Activated T-cell treated with anti-CD3 and anti-CD28 coated beads for 48 hours (primary cell): Measurements from ENCODE around the gene COG5.

Experiments
- DNase-seq: peaks from one replicate; pipeline ENCODE4 v3.0.0-alpha.2; 2020; ENCODE audit warnings: low read depth

COG5 gene

GRCh38 chr7:107154826-107155225 lies 408.9 kb downstream of the COG5 start:
- no peak for DNase-seq

DNA sequence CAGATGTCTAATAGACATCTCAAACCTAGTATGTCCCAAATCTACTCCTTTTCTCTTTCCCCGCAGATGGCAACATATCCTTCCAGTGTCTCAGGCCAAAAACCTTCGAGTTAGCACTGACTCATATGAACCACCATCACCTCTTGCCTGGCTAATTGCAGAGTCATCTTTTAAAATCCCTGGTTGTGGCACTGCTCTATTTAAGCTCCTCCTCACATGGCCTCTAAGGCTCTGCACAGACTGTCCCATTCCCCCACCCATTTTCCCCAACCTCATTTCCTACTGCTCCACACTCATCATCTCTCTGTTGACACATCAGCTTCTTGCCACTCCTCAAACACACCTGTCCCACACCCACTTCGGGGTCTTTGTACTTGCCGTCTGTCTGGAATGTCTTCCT lies 411.7 kb downstream of the COG5 start:
- DNase-seq, result no peak
